ENCODE measurements around the gene KCND3.

The KCND3 gene

GRCh38 chr1:111725192-111725591 is 264.3 kb downstream of the KCND3 start:
- FAIRE-seq: no peak
- DNase-seq (ENCODE audit: insufficient read length): no peak
- TF ChIP-seq POLR2A (IDR thresholded peaks at IDR 0.05; ENCODE audit: low read depth, low read length) (no peak), TAF1 (IDR thresholded peaks at IDR 0.05; ENCODE audit: borderline replicate concordance, low read depth, low read length) (no peak), POLR2AphosphoS5 (IDR thresholded peaks at IDR 0.05; ENCODE audit: low read depth, low read length) (no peak)

GRCh38 chr1:111723871-111724270 is 265.6 kb downstream of the KCND3 start:
- no peak for FAIRE-seq
- TF ChIP-seq POLR2A (IDR thresholded peaks at IDR 0.05; ENCODE audit: low read depth, low read length) (no peak), TAF1 (IDR thresholded peaks at IDR 0.05; ENCODE audit: borderline replicate concordance, low read depth, low read length) (no peak), POLR2AphosphoS5 (IDR thresholded peaks at IDR 0.05; ENCODE audit: low read depth, low read length) (no peak)
- DNase-seq (ENCODE audit: insufficient read length): no peak

- DNase-seq (ENCODE audit: insufficient read length): no peak
- no peak for FAIRE-seq
- no peak for TF ChIP-seq TAF1 (IDR thresholded peaks at IDR 0.05; ENCODE audit: borderline replicate concordance, low read depth, low read length)
These were observed 266.2 kb downstream of the KCND3 start for GRCh38 chr1:111723091-111723806.

- no peak for FAIRE-seq
- DNase-seq (ENCODE audit: insufficient read length): no peak
- no peak for TF ChIP-seq POLR2AphosphoS5 (IDR thresholded peaks at IDR 0.05; ENCODE audit: low read depth, low read length)
- TF ChIP-seq POLR2A (IDR thresholded peaks at IDR 0.05; ENCODE audit: low read depth, low read length): no peak
- TF ChIP-seq TAF1 (IDR thresholded peaks at IDR 0.05; ENCODE audit: borderline replicate concordance, low read depth, low read length): no peak
These were observed 268.3 kb downstream of the KCND3 start for GRCh38 chr1:111720977-111721786.

Measured in GM12892 (cell line).